ENCODE results near the gene NCOA7. TPM values are rescaled to one million over a fixed set of nuclear protein-coding genes. Genes with fewer than 3 reads are reported as not detected.

Gene NCOA7
- total RNA-seq, 1 experiment from 2014 or later, result 37.3 TPM

GRCh38 chr6:125959041-125959440 is 168.3 kb downstream of the NCOA7 start:
- no peak for TF ChIP-seq TCF7L2 (IDR thresholded peaks at IDR 0.05; ENCODE audit: low read depth, low read length)
- TF ChIP-seq, protein P1, sequence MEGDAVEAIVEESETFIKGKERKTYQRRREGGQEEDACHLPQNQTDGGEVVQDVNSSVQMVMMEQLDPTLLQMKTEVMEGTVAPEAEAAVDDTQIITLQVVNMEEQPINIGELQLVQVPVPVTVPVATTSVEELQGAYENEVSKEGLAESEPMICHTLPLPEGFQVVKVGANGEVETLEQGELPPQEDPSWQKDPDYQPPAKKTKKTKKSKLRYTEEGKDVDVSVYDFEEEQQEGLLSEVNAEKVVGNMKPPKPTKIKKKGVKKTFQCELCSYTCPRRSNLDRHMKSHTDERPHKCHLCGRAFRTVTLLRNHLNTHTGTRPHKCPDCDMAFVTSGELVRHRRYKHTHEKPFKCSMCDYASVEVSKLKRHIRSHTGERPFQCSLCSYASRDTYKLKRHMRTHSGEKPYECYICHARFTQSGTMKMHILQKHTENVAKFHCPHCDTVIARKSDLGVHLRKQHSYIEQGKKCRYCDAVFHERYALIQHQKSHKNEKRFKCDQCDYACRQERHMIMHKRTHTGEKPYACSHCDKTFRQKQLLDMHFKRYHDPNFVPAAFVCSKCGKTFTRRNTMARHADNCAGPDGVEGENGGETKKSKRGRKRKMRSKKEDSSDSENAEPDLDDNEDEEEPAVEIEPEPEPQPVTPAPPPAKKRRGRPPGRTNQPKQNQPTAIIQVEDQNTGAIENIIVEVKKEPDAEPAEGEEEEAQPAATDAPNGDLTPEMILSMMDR (IDR thresholded peaks at IDR 0.05), result no peak
- no peak for TF ChIP-seq POLR2AphosphoS5 (IDR thresholded peaks at IDR 0.05; ENCODE audit: low read depth, low read length)
- no peak for TF ChIP-seq SIN3A (IDR thresholded peaks at IDR 0.05; ENCODE audit: borderline replicate concordance, insufficient read depth, low read depth, low read length)
- TF ChIP-seq REST (IDR thresholded peaks at IDR 0.05; ENCODE audit: insufficient read depth in 1 of 2, low read depth in 2 of 2, low read length in 1 of 2), result no peak
- BruUV-seq (replicated peaks), result TSS peak; percentile 60
- no peaks in the 10 kb centered on the region for H3K9me3 ChIP-seq (ENCODE audit: control insufficient read depth, insufficient read depth, low read depth, low read length)
- intact Hi-C loops (cut with micrococcal nuclease; ENCODE audit: unreplicated experiment) (no loop called here), in situ Hi-C loops (cut with HindIII; ENCODE audit: low pct_unique_long_range_greater_than_20kb, low sequenced_read_pairs) (no loop called here)
- ChIA-PET POLR2A (no interaction called here), CTCF (no interaction called here)
- no peak overlapping the region for H3K4me3 ChIP-seq (ENCODE audit: low read depth in 2 of 2, low read length in 2 of 2)
- no peak overlapping the region for H3K27ac ChIP-seq (ENCODE audit: low read length)
- peaks cover 19% of the 10 kb centered on the region for H3K4me1 ChIP-seq (ENCODE audit: control insufficient read depth, insufficient read depth, low read length)
- no peaks in the 10 kb centered on the region for H3K36me3 ChIP-seq (ENCODE audit: control insufficient read depth, insufficient read depth, low read length)
- H3K27me3 ChIP-seq (ENCODE audit: control insufficient read depth, insufficient read depth, low read length), result no peaks in the 10 kb centered on the region
- DNase-seq (ENCODE audit: low read depth, low spot score), result no peak
- ATAC-seq, result no peak

DNA sequence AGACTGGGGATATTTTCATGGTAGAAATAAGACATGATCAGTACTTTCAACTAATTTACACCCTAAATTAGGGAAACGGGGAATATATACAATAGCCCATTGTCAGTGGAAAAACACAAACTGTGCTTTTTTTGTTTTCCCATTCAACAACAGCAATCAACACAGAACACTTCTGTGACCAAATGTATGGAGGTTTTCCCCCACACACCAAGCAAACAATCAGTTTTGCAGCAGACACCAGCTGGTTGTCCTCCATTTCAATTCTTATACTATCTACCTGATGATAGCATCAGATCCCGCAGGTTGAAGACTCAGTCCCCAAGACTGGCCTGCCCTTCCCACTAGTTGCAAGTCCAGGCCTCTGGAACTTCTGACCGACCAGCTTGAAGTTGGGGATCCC is 170.4 kb downstream of the NCOA7 start:
- H3K27ac ChIP-seq (ENCODE audit: low read length), result no peak overlapping the region
- no peak for TF ChIP-seq TCF7L2 (IDR thresholded peaks at IDR 0.05; ENCODE audit: low read depth, low read length)
- TF ChIP-seq POLR2AphosphoS5 (IDR thresholded peaks at IDR 0.05; ENCODE audit: low read depth, low read length), result no peak
- TF ChIP-seq REST (IDR thresholded peaks at IDR 0.05; ENCODE audit: insufficient read depth in 1 of 2, low read depth in 2 of 2, low read length in 1 of 2), result no peak
- TF ChIP-seq SIN3A (IDR thresholded peaks at IDR 0.05; ENCODE audit: borderline replicate concordance, insufficient read depth, low read depth, low read length), result no peak
- TF ChIP-seq, protein P1 (IDR thresholded peaks at IDR 0.05), result no peak
- ChIA-PET CTCF (no interaction called here), POLR2A (no interaction called here)
- no peak for DNase-seq (ENCODE audit: low read depth, low spot score)
- intact Hi-C loops (cut with micrococcal nuclease; ENCODE audit: unreplicated experiment), result no loop called here
- no peak overlapping the region for H3K4me3 ChIP-seq (ENCODE audit: low read depth in 2 of 2, low read length in 2 of 2)
- in situ Hi-C loops (cut with HindIII; ENCODE audit: low pct_unique_long_range_greater_than_20kb, low sequenced_read_pairs), result no loop called here
- no peaks in the 10 kb centered on the region for H3K27me3 ChIP-seq (ENCODE audit: control insufficient read depth, insufficient read depth, low read length)
- H3K36me3 ChIP-seq (ENCODE audit: control insufficient read depth, insufficient read depth, low read length), result no peaks in the 10 kb centered on the region
- no peaks in the 10 kb centered on the region for H3K9me3 ChIP-seq (ENCODE audit: control insufficient read depth, insufficient read depth, low read depth, low read length)
- no peak for ATAC-seq
- no TSS peak for BruUV-seq (replicated peaks)
- peaks cover 14% of the 10 kb centered on the region for H3K4me1 ChIP-seq (ENCODE audit: control insufficient read depth, insufficient read depth, low read length)

All from Panc1 (cell line).